Neutrophil (primary cell): Measurements from ENCODE around the gene SREK1.

ENCODE experiments used
- H3K27ac ChIP-seq: fragments of 200-600 bp; sonication (generic); 2 replicates; pipeline ENCODE4 v1.5.1; 2016; ENCODE audit warnings: mild to moderate bottlenecking, moderate library complexity
- H3K27me3 ChIP-seq: fragments of 200-600 bp; sonication (generic); 2 replicates; pipeline ENCODE4 v1.6.0; 2016; ENCODE audit warnings: mild to moderate bottlenecking
- H3K36me3 ChIP-seq: fragments of 200-600 bp; sonication (generic); 2 replicates; pipeline ENCODE4 v1.5.1; 2017
- H3K4me1 ChIP-seq, 2 experiments: fragments of 200-600 bp in 1 of 2; sonication (generic) in 1 of 2; 1 replicate in 1 of 2; 2 replicates in 1 of 2; pipeline versions ENCODE4 v1.5.1 to v1.6.1; 2013 to 2016; ENCODE audit warnings: low read depth in 1 of 2, low read length in 1 of 2, mild to moderate bottlenecking in 1 of 2, moderate library complexity in 1 of 2; ENCODE audit not compliant: control insufficient read depth in 1 of 2, insufficient read depth in 1 of 2
- H3K4me3 ChIP-seq, 2 experiments: fragments of 200-600 bp in 1 of 2; sonication (generic) in 1 of 2; 1 replicate in 1 of 2; 2 replicates in 1 of 2; pipeline ENCODE4 v1.5.1; 2013 to 2016; ENCODE audit warnings: low read depth in 1 of 2, low read length in 1 of 2, mild to moderate bottlenecking in 1 of 2, moderate library complexity in 1 of 2
- H3K9me3 ChIP-seq: fragments of 200-600 bp; sonication (generic); 2 replicates; pipeline ENCODE4 v1.5.1; 2016
- TF ChIP-seq, protein P1 (sequence below): fragments of 200-600 bp; sonication (generic); IDR thresholded peaks from 2 replicates; pipeline ENCODE4 v1.5.1; 2016; ENCODE audit warnings: antibody characterized with exemption

The SREK1 gene

DNA sequence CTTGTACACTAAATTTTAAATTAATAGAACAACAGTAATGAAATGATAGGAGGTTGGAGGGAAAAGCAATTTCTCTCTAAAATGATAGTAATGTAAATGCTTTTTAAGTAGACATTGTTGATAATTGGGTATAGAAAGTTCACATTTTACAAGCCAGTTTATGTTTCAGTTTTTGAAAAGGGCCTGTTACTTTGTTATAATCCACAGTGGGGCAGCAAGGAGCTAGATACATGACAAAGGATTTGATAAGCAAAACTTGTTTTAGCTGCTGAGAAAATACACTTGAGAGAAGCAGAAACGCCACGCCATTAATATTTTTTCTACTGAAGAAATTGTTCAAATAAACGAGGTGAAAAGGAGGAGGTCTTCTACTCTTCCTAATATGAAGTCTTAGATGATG, 30.2 kb downstream of the SREK1 start:
- Histone ChIP-seq H3K4me3 (no peak overlapping the region), H3K27ac (no peak overlapping the region), H3K9me3 (no peaks in the 10 kb centered on the region), H3K36me3 (peaks cover 79% of the 10 kb centered on the region), H3K27me3 (no peaks in the 10 kb centered on the region), H3K4me1 (no peaks in the 10 kb centered on the region)
- TF ChIP-seq, protein P1, sequence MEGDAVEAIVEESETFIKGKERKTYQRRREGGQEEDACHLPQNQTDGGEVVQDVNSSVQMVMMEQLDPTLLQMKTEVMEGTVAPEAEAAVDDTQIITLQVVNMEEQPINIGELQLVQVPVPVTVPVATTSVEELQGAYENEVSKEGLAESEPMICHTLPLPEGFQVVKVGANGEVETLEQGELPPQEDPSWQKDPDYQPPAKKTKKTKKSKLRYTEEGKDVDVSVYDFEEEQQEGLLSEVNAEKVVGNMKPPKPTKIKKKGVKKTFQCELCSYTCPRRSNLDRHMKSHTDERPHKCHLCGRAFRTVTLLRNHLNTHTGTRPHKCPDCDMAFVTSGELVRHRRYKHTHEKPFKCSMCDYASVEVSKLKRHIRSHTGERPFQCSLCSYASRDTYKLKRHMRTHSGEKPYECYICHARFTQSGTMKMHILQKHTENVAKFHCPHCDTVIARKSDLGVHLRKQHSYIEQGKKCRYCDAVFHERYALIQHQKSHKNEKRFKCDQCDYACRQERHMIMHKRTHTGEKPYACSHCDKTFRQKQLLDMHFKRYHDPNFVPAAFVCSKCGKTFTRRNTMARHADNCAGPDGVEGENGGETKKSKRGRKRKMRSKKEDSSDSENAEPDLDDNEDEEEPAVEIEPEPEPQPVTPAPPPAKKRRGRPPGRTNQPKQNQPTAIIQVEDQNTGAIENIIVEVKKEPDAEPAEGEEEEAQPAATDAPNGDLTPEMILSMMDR, result no peak

DNA sequence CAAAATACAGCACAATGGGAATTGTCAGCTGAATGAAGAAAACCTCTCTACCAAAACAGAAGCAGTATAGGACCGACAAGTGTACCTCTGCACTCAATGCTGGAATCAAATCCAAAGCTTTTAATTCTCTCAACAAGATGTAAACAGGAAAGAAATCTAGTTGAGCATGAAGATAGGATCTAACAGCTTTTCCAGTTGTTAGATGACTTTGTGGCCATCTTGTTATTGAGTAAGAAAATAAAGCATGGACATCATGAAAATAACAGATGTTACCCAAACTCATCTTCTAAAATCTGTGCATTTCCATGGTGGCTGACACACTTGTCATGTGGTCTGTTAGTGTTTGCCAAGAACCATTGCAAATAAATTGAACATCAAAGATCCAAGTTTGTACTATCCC, 34.7 kb downstream of the SREK1 start:
- Histone ChIP-seq H3K9me3 (no peaks in the 10 kb centered on the region), H3K36me3 (peaks cover 71% of the 10 kb centered on the region)
- TF ChIP-seq, protein P1, result no peak

DNA sequence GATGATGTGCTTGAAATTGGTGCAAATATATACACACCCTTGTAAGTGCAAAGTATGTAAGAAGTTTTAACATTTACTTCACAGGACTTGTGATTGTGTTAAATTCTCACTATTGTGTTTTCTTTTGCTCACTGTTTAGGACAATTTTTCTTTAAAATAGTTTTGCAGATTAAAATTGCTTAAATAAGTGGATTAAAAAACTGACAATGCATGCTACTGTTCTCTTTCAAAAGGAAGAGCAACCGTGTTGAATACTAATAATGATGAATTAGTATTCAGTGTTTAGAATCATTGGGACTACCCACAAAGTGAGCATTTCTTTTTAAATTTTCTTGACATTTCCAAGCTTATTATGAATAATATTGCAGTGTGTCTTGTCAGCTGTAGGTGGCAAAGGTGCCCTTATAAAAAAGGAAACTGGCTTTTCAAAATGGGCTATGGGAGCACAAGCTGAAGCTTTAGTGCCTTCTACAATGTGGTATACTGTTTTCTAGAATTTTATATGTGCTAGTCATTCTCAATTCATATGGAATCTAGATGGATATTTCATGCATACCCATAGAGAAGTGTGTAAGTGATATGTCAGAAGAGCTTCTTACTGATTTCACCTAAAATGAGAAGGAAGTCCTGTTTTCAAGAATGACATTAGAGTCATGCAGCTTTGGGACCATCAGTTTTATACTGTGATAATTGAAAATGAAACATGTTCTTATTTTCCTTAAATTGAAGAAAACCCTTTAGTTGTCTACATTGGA, 35.4 kb downstream of the SREK1 start:
- no peak overlapping the region for H3K4me3 ChIP-seq
- no peaks in the 10 kb centered on the region for H3K27me3 ChIP-seq
- no peaks in the 10 kb centered on the region for H3K9me3 ChIP-seq
- H3K27ac ChIP-seq, result no peak overlapping the region
- TF ChIP-seq, protein P1, result no peak
- peaks cover 65% of the 10 kb centered on the region for H3K36me3 ChIP-seq
- no peaks in the 10 kb centered on the region for H3K4me1 ChIP-seq

More for the DNA sequence above, 34.7 kb downstream of the SREK1 start:
- no peak overlapping the region for H3K4me3 ChIP-seq
- no peak overlapping the region for H3K27ac ChIP-seq
- no peaks in the 10 kb centered on the region for H3K4me1 ChIP-seq
- H3K27me3 ChIP-seq, result no peaks in the 10 kb centered on the region

DNA sequence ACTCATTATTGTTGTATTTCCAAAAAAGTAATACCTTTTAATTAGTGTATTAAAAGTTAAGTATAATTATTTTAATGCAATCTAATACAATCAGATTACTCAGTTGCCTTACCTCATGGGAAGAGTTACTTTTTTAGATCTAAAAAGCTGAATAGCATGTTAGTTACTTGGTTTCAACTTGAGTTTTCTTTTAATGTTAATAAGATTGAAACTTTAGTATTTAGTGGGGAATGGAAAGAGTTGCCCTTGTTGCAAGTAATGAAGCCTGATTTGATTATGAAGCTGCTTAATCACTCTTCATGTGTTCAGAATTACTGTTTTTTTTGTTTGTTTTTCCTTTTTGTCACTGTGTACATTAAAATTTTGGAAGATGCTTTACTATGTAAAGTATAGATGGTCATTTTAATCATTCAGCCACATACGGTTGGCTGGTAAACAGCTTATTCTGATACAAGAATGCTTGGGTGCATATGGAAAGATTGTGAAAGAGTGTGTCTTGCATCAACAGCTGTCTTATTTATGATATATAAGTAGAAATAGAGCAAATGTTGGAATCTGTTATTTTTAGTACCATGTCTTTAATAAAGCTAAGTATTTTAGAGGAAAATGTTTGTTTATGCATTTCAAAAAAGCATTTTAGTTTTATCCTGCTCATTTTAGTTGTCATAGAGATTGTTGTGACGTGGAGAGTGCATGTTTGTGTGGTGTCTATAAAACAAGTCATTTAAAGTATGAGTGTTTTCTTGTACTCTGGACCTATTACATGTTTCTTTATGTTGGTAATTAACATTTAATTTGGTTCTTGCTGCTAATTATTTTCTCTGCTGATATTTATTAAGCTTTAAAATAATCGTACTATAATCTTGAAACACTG, 36.4 kb downstream of the SREK1 start:
- H3K4me3 ChIP-seq, result no peak overlapping the region

DNA sequence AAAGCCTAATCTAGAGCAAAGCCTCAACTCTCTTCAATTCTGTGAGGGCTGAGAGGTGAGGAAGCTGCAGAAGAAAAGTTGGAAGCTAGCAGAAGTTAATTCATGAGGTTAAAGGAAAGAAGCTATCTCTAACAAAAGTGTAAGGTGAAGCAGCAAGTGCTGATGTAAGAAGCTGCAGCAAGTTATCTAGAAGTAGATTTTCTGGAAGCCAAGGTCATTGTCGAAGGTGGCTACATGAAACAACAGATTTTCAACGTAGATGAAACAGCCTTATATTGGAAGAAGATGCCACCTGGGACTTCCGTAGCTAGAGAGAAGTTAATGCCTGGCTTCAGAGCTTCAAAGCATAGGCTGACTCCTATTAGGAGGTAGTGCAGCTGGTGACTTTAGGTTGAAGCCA, 42.0 kb downstream of the SREK1 start:
- peaks cover 8% of the 10 kb centered on the region for H3K36me3 ChIP-seq
- no peaks in the 10 kb centered on the region for H3K27me3 ChIP-seq
- H3K9me3 ChIP-seq, result no peaks in the 10 kb centered on the region
- no peak overlapping the region for H3K27ac ChIP-seq
- TF ChIP-seq, protein P1, result no peak
- no peak overlapping the region for H3K4me3 ChIP-seq
- no peaks in the 10 kb centered on the region for H3K4me1 ChIP-seq

More for the DNA sequence above, 36.4 kb downstream of the SREK1 start:
- Histone ChIP-seq H3K4me1 (no peaks in the 10 kb centered on the region), H3K9me3 (no peaks in the 10 kb centered on the region), H3K36me3 (peaks cover 54% of the 10 kb centered on the region), H3K27ac (no peak overlapping the region), H3K27me3 (no peaks in the 10 kb centered on the region)
- TF ChIP-seq, protein P1, result no peak
